ENCODE results near the gene PSENEN.

DNA sequence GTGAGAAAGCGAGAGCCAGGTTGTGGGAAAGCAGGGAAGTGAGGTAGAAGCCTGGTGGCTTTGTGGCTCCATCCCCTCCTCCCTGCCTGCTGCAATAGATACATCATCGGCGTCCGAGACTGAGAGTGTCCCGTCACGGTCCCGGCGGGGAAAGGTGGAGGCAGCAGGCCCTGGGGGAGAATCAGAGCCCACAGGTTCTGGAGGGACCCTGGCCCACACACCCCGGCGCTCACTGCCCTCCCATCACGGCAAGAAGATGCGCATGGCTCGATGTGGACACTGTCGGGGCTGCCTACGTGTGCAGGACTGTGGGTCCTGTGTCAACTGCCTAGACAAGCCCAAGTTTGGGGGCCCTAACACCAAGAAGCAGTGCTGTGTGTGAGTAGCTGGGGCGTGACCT lies 22.6 kb upstream of the PSENEN start:
- TF ChIP-seq CTCF (IDR thresholded peaks at IDR 0.05; ENCODE audit: poor library complexity) (no peak), EZH2 (IDR thresholded peaks at IDR 0.05; ENCODE audit: borderline replicate concordance) (no peak), EZH2phosphoT487 (IDR thresholded peaks at IDR 0.05; ENCODE audit: low read depth, severe bottlenecking, unreplicated experiment) (no peak)
